ENCODE results near the gene ETV3L.

GRCh38 chr1:157047062-157047410, 52.6 kb downstream of the ETV3L start:
- TF ChIP-seq CTCF (IDR thresholded peaks at IDR 0.05) (no peak), POLR2AphosphoS5 (IDR thresholded peaks at IDR 0.05; ENCODE audit: low read depth, low read length) (no peak), REST (IDR thresholded peaks at IDR 0.05; ENCODE audit: insufficient read depth in 1 of 2, low read depth in 2 of 2, low read length in 1 of 2) (no peak)
